GDM1 (cell line): Measurements from ENCODE around the gene EXOSC6.
"Not testable (repeated sequence)": the region's sequence is repeated elsewhere in the genome, so short reads cannot be mapped to it uniquely, and the experiment has no call there.

ENCODE experiments used
- DNase-seq: peaks from one replicate; lab custom pipeline; 2025; lab: John Stamatoyannopoulos, UW

EXOSC6 gene

GRCh38 chr16:70254965-70255286, 3.2 kb upstream of the EXOSC6 start:
- DNase-seq = no peak

- no peak for DNase-seq
Observed at GRCh38 chr16:70254180-70254964, 2.6 kb upstream of the EXOSC6 start.

- DNase-seq = no peak
Observed at GRCh38 chr16:70253291-70254106, 1.8 kb upstream of the EXOSC6 start.

- DNase-seq = no peak
Observed at GRCh38 chr16:70252355-70252988, 732 bp upstream of the EXOSC6 start.

GRCh38 chr16:70250748-70251628, 752 bp downstream of the EXOSC6 start:
- DNase-seq = no peak

GRCh38 chr16:70249697-70250096, 2.0 kb downstream of the EXOSC6 start:
- DNase-seq = not testable (repeated sequence)

- DNase-seq = not testable (repeated sequence)
Observed at GRCh38 chr16:70238773-70239172, 13.0 kb downstream of the EXOSC6 start.

GRCh38 chr16:70231831-70232230, 19.9 kb downstream of the EXOSC6 start:
- not testable (repeated sequence) for DNase-seq

- DNase-seq = not testable (repeated sequence)
Observed at GRCh38 chr16:70226024-70226423, 25.7 kb downstream of the EXOSC6 start.

- not testable (repeated sequence) for DNase-seq
Observed at GRCh38 chr16:70225430-70225829, 26.3 kb downstream of the EXOSC6 start.

GRCh38 chr16:70224645-70225044, 27.1 kb downstream of the EXOSC6 start:
- DNase-seq = not testable (repeated sequence)

- DNase-seq = not testable (repeated sequence)
Observed at GRCh38 chr16:70223971-70224513, 27.7 kb downstream of the EXOSC6 start.

GRCh38 chr16:70223216-70223615, 28.5 kb downstream of the EXOSC6 start:
- DNase-seq = not testable (repeated sequence)

GRCh38 chr16:70222574-70222973, 29.2 kb downstream of the EXOSC6 start:
- DNase-seq = not testable (repeated sequence)

- DNase-seq = not testable (repeated sequence)
Observed at GRCh38 chr16:70218586-70218985, 33.2 kb downstream of the EXOSC6 start.

- not testable (repeated sequence) for DNase-seq
Observed at GRCh38 chr16:70206382-70206781, 45.4 kb downstream of the EXOSC6 start.

GRCh38 chr16:70204668-70205405, 46.9 kb downstream of the EXOSC6 start:
- not testable (repeated sequence) for DNase-seq

- DNase-seq = not testable (repeated sequence)
Observed at GRCh38 chr16:70204010-70204409, 47.7 kb downstream of the EXOSC6 start.

GRCh38 chr16:70203508-70203907, 48.2 kb downstream of the EXOSC6 start:
- not testable (repeated sequence) for DNase-seq

- not testable (repeated sequence) for DNase-seq
Observed at GRCh38 chr16:70200063-70200462, 51.7 kb downstream of the EXOSC6 start.

GRCh38 chr16:70199170-70199569, 52.6 kb downstream of the EXOSC6 start:
- DNase-seq = not testable (repeated sequence)
